HG02943 (cell line): ENCODE measurements around the gene ZCCHC24.

Experiments
- ATAC-seq: cut with Tn5 transposase; IDR thresholded peaks from one replicate; pipeline ENCODE4 v1.9.1; 2021; ENCODE audit warnings: mild to moderate bottlenecking, low read depth, moderate library complexity; ENCODE audit not compliant: unreplicated experiment

The ZCCHC24 gene

GRCh38 chr10:79387974-79388850 is 57.2 kb downstream of the ZCCHC24 start:
- ATAC-seq = no peak

- ATAC-seq = no peak
Measured at GRCh38 chr10:79387466-79387973, 57.9 kb downstream of the ZCCHC24 start.

DNA sequence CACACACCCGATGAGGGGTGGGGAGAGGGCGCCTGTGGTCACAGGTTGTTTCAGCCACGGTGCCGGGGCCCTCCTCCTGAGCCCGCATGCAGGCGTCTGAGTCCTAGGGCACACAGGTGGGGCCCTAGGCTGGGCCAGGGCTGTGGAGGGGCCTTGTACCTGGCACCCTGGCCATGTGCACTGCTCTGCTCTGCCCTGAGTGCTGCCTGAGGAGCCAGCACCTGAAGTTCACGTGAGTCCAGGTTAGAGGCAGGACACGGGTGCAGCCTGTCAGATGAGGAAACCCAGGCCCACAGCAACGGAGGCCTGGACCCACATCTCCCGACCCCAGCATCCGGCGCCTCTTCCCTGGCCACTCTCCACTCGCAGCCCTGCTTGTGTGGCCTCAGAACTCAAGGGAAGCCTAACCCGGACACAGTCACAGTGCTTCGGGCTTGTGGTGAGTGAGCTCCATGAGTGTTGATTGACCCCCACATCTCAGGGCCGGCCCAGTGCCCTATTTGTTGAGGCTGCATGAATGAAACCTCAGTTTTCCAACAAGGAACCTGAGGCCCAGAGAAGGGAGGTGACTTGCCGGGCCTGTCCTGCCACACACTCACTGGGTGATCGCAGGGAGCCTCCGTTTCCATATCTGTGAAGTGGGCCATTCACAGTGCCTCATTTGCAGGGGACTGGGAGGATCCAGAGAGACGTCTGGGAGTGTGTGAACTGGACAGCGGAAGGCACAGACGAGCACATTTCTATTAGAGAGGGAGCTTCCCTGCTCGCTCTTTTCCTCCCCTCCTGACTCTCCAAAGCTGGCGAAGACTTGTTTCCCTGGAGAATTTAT is 58.6 kb downstream of the ZCCHC24 start:
- no peak for ATAC-seq

DNA sequence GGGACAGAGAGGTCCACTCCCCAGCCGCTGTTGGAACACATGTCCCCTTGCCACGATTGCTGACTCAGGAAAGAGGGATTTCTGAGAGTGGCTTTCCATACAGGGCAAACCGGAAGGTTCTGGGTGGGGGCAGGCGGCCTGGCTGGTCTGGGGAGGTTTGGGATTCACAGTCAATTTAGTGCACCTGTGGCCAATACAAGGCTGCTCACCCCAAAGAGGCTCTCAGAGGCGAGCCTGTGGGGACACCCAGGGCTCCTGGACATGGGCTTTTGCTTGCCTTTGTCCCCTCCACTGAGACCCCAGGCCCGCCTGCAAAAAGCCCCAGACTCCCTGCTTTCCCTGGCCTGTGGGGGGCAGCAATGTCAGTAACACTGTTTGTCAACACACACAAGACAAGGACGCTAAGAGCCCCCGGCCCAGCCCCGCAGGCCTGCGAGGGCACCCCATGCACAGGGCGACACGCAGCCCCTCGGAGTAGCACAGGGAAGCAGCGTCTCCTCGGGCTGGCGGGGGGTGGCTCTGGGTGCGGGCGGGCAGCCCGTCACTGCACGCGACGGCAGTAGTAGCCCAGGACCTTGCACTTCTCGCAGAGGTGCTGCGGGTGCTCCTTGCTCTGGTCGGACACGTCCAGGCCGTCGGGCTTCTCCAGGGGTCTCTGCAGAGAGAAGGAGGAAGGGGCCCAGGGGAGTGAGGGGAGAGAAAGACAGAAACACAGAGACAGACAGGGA is 59.5 kb downstream of the ZCCHC24 start:
- no peak for ATAC-seq

DNA sequence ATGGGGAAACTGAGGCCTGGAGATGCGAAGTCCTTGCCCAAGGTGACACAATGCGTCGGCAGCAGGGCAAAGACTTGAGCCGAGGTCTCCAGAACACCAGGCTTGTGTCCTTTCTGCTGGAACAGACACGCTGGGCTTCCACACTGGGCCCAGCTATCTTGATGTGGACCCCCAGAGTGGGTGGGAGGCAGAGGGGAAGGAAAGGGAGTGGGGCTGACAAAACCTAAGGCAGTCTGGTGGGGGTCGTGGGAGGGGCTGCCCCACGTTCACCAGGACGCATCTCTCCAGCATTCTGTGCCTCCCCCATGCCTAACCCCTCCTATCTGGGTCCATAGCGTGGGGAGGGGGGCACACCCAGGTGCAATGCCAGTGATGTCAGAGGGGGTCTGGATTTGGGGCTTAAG is 60.0 kb downstream of the ZCCHC24 start:
- no peak for ATAC-seq

- no peak for ATAC-seq
Measured at GRCh38 chr10:79384773-79385391, 60.5 kb downstream of the ZCCHC24 start.

- no peak for ATAC-seq
Measured at GRCh38 chr10:79383974-79384606, 61.3 kb downstream of the ZCCHC24 start.

DNA sequence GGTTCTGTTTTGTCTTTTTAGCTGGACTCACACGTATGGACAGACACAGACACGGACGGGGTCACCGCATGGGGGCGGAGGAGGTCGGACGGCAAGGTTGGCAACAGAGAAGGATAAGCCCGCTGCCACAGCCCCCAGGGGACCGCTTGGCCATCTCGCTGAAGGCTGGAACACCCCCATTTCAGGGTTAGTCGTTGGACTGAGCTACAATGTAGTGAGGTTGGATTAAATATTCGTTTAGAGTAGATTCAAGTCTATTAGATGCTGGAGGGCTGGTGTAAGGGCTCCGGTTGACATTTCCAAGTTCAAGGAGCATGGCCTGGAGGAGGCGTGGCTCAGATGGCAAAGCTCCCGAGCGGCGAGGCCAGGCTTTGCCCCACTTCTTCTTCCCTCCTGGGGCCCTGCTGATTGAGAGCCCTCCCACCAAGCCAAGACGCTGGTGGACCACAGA is 62.9 kb downstream of the ZCCHC24 start:
- no peak for ATAC-seq

- no peak for ATAC-seq
Measured at GRCh38 chr10:79381804-79382221, 63.6 kb downstream of the ZCCHC24 start.

- ATAC-seq = no peak
Measured at GRCh38 chr10:79380946-79381721, 64.3 kb downstream of the ZCCHC24 start.

DNA sequence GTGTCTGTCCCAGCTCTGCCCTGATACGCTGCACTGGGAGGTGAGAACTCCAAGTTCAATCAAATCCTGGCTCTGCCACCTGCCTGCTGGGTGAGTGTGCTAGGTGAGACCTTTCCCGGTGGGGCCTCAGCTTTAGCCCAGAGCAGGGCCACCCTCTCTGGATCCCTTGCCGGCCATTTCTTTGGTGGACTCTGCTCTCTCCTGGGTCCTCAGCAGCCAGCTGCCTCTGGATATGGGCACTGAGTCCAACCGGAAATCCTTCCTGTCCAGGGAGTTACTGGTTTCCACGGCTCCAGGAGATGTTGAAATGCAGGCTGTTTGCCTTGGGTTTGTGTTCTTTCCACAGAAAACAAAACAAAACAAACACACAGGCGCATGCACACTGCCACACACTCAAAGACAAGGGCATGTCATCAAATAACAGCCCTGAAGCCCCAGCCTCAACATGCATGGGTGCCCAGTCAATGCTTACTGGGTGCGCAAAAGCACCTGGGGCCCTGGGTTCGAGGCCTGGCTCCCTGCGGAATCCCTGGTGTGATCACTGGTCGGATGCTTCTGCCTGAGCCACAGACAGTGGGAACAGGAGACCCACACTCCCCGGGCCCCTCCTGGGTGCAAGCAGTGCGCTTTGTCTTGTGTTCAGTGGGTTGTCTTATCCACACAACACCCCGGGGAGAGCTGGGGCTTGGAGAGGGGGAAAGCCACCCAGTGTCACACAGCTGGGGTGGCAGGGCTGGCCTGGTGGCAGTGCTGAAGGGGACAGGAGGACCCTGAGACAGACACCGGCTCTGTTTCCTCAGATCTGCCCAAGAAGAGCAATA is 65.1 kb downstream of the ZCCHC24 start:
- ATAC-seq = no peak

- ATAC-seq = no peak
Measured at GRCh38 chr10:79379512-79380124, 65.8 kb downstream of the ZCCHC24 start.

GRCh38 chr10:79378647-79379511 is 66.5 kb downstream of the ZCCHC24 start:
- no peak for ATAC-seq

GRCh38 chr10:79378383-79378646 is 67.1 kb downstream of the ZCCHC24 start:
- no peak for ATAC-seq

DNA sequence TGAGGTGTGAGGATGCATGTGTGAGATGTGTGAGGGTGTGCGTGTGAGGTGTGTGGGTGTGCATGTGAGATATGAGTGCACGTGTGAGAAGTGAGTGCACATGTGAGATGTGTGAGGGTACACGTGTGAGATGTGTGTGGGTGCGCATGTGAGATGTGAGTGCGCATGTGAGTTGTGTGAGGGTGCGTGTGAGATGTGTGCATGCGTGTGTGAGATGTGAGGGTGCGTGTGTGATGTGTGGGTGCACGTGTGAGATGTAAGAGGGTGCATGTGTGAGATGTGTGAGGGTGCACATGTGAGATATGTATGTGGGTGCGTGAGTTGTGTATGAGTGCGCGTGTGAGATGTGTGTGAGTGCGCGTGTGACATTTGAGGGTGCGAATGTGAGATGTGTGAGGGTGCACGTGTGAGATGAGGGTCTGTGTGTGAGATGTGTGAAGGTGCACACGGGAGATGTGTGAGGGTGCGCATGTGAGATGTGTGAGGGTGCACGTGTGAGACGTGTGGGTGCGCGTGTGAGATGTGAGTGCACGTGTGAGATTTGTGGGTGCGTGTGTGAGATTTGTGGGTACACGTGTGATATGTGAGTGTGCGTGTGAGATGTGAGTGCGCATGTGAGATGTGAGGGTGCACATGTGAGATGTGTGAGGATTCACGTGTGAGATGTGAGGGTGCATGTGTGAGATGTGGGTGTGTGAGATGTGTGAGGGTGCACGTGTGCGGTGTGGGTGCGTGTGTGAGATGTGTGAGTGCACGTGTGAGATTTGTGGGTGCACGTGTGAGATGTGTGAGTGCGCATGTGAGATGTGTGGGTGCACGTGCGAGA is 67.7 kb downstream of the ZCCHC24 start:
- no peak for ATAC-seq
